Limb (tissue), 2 donors: ENCODE results near the gene ZHX3.
"Not testable (repeated sequence)": the region's sequence is repeated elsewhere in the genome, so short reads cannot be mapped to it uniquely, and the experiment has no call there.

Experiments
- DNase-seq, 2 donors: peaks; one replicate each; pipeline ENCODE4 v3.0.0-alpha.2; 2016; ENCODE audit errors: extremely low spot score in 2 of 2

ZHX3 gene

GRCh38 chr20:41261790-41262717 lies 55.5 kb downstream of the ZHX3 start:
- no peak for DNase-seq

- no peak for DNase-seq
Observed at GRCh38 chr20:41261260-41261659, 56.3 kb downstream of the ZHX3 start.

GRCh38 chr20:41260734-41261220 lies 56.8 kb downstream of the ZHX3 start:
- no peak for DNase-seq

GRCh38 chr20:41259309-41259708 lies 58.2 kb downstream of the ZHX3 start:
- DNase-seq: no peak

GRCh38 chr20:41258474-41258873 lies 59.1 kb downstream of the ZHX3 start:
- no peak for DNase-seq

GRCh38 chr20:41256516-41256915 lies 61.0 kb downstream of the ZHX3 start:
- DNase-seq: no peak

GRCh38 chr20:41255655-41256054 lies 61.9 kb downstream of the ZHX3 start:
- DNase-seq: no peak

- DNase-seq: peak; percentile 39 to 42
Observed at GRCh38 chr20:41249411-41250281, 67.9 kb downstream of the ZHX3 start.

GRCh38 chr20:41248368-41249024 lies 69.0 kb downstream of the ZHX3 start:
- peak in 1 of 2 donors; percentile 32 for DNase-seq

GRCh38 chr20:41247523-41248367 lies 69.8 kb downstream of the ZHX3 start:
- no peak for DNase-seq

- DNase-seq: peak in 1 of 2 donors; percentile 30
Observed at GRCh38 chr20:41245086-41245707, 72.3 kb downstream of the ZHX3 start.

- DNase-seq: no peak
Observed at GRCh38 chr20:41242807-41243206, 74.7 kb downstream of the ZHX3 start.

GRCh38 chr20:41242352-41242751 lies 75.2 kb downstream of the ZHX3 start:
- no peak for DNase-seq

GRCh38 chr20:41237233-41237632 lies 80.3 kb downstream of the ZHX3 start:
- DNase-seq: not testable (repeated sequence)

GRCh38 chr20:41236818-41237217 lies 80.7 kb downstream of the ZHX3 start:
- not testable (repeated sequence) for DNase-seq

- DNase-seq: no peak
Observed at GRCh38 chr20:41234546-41234945, 83.0 kb downstream of the ZHX3 start.

GRCh38 chr20:41234041-41234440 lies 83.5 kb downstream of the ZHX3 start:
- DNase-seq: no peak

- DNase-seq: peak in 1 of 2 donors; percentile 45
Observed at GRCh38 chr20:41232973-41233926, 84.3 kb downstream of the ZHX3 start.

GRCh38 chr20:41231136-41231535 lies 86.4 kb downstream of the ZHX3 start:
- no peak for DNase-seq
